ENCODE measurements around the gene CDH7. TPM values are rescaled to one million over a fixed set of nuclear protein-coding genes. Genes with fewer than 3 reads are reported as not detected.

The CDH7 gene
- total RNA-seq, 2 donors from 2014 or later: not detected

- no peak for DNase-seq (ENCODE audit: low spot score)
Observed at GRCh38 chr18:65897292-65897691, 146.5 kb downstream of the CDH7 start.

DNA sequence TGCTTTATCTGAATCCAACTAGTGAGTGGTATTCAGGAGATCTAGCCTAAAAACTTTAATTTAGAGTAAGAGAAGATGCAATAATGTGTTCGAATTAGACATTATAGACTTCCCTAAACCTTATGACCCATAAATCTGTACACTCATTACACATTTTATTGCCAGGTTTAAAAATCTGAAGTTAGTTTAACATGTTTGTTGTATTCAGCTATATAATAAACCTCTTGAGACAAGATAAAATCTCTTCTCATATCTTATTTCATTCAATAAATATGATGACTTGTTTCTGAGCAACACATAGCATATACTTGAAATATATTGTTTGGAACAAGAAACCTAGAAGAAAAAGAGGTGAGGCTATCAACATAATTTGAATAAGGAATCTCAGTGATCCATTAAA is 150.7 kb downstream of the CDH7 start:
- intact Hi-C loops (cut with DNase I): no loop called here
- DNase-seq (ENCODE audit: low spot score): no peak

More at GRCh38 chr18:65897292-65897691, 146.5 kb downstream of the CDH7 start:
- intact Hi-C loops (cut with DNase I): no loop called here

DNA sequence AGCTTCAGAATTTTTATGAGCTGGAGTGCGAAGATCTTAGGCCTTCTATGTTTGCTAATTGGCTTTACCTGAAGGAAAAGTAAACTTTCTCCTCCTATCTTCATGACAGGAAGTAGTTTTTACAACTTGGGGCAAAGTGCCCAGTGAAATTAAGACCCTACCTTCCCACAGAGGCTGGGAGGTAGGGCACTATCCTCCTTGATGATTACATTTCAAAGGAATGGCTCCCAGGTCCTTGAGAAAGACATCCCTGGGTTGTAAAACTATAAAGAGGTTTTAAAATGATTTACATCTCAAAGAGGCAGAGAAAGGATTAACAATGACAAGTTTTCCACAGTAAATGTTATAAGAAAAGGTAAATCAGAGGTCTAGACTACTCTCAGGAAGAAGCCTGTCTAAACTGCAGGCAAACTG is 155.8 kb downstream of the CDH7 start:
- intact Hi-C loops (cut with DNase I): no loop called here
- no peak for DNase-seq (ENCODE audit: low spot score)

GRCh38 chr18:65907281-65907680 is 156.5 kb downstream of the CDH7 start:
- intact Hi-C loops (cut with DNase I): no loop called here
- no peak for DNase-seq (ENCODE audit: low spot score)

GRCh38 chr18:65919018-65919417 is 168.2 kb downstream of the CDH7 start:
- intact Hi-C loops (cut with DNase I): no loop called here
- no peak for DNase-seq (ENCODE audit: low spot score)

DNA sequence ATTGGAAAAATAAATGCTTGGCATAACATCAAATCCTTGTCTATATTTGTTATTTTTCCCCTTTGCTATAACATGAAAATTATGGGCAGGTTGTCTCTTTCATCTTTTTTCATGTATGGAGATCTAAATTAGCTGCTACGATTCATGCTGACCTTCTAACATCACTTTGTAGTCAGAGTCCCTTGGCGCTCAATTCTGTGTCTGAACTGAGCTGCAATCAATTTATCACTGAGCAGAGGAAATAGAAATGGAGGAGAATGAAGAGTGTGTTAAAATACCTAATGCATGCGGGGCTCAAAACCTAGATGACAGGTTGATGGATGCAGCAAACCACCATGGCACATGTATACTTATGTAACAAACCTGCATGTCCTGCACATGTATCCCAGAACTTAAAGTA is 168.9 kb downstream of the CDH7 start:
- intact Hi-C loops (cut with DNase I): no loop called here
- no peak for DNase-seq (ENCODE audit: low spot score)

GRCh38 chr18:65922103-65922502 is 171.3 kb downstream of the CDH7 start:
- DNase-seq (ENCODE audit: low spot score): no peak
- intact Hi-C loops (cut with DNase I): no loop called here

DNA sequence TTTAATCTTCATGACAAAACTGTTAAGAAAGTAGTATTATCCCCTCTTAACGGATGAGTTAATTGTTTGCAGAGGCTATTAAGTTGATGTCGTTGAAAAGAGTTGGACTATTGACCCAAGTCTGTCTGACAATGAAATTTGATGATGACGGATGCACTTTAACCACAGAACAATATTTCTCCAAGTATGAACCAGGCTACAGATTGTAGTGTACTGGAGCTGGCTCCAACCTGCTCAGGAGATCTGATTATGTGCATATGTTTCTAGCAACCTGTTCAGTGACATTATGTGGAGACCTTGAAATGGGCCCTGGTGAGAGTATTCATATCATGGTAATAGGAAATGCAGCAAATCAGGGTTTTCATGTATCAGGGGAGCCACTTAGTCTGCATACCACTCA is 174.1 kb downstream of the CDH7 start:
- DNase-seq (ENCODE audit: low spot score): no peak
- intact Hi-C loops (cut with DNase I): no loop called here

DNA sequence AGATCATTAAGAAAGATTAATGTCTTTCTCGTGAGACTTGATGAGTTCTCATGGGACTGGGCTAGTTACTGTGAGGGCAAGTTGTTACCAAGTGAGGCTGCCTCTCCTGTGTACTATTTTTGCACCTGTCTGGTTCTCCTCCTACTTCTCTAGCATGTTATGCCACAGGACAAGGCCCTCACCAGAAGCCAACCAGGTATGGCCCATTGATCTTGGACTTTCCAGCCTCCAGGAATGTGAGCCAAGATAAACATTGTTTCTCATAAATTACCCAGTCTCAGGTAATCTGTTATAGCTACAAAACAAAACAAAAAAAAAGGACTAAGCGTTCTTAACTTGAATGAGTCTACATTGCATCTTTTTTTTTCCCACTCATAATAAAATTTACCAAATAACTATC is 184.1 kb downstream of the CDH7 start:
- intact Hi-C loops (cut with DNase I): no loop called here
- no peak for DNase-seq (ENCODE audit: low spot score)

GRCh38 chr18:65936678-65937077 is 185.9 kb downstream of the CDH7 start:
- intact Hi-C loops (cut with DNase I): no loop called here
- no peak for DNase-seq (ENCODE audit: low spot score)

GRCh38 chr18:65937180-65937579 is 186.4 kb downstream of the CDH7 start:
- intact Hi-C loops (cut with DNase I): no loop called here
- no peak for DNase-seq (ENCODE audit: low spot score)

DNA sequence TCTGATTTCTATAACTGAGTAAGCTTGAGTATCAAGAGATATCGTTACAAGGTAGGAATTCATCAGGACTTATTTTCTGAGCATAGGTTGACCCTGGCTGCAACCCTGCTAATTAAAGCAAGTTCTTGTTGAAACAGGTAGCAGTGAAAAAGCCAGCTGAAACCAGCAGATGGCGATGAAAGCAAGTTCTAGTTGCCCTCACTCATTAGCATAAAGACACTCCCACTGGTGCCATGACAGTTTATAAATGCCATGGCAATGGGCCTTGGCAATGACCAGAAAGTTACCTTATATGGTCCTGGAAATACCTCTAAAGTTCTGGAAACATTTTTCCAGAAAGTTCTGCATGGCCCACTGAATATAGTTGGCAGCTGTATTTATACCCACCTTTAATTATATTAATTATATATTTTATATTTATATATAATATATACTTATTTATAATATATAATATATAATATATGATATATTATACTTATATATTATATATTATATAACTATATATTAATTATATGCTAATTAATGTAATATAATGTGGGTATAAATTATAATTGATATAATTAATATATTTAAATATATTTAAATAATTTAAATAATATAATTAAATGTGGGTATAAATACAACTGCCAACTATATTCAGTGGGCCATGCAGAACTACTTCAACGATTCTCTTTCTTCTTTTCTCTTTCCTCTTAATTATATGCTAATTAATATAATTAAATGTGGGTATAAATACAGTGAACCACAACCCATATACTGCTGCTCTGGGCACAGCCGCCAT is 188.0 kb downstream of the CDH7 start:
- no peak for DNase-seq (ENCODE audit: low spot score)
- intact Hi-C loops (cut with DNase I): no loop called here
